GM19351 (cell line): ENCODE data around the gene BNIP5.
"Not testable (repeated sequence)": the region's sequence is repeated elsewhere in the genome, so short reads cannot be mapped to it uniquely, and the experiment has no call there.

Source experiments
- ATAC-seq: cut with Tn5 transposase; IDR thresholded peaks from one replicate; pipeline ENCODE4 v1.9.1; 2021; ENCODE audit warnings: mild to moderate bottlenecking, moderate library complexity; ENCODE audit not compliant: unreplicated experiment

BNIP5 gene

DNA sequence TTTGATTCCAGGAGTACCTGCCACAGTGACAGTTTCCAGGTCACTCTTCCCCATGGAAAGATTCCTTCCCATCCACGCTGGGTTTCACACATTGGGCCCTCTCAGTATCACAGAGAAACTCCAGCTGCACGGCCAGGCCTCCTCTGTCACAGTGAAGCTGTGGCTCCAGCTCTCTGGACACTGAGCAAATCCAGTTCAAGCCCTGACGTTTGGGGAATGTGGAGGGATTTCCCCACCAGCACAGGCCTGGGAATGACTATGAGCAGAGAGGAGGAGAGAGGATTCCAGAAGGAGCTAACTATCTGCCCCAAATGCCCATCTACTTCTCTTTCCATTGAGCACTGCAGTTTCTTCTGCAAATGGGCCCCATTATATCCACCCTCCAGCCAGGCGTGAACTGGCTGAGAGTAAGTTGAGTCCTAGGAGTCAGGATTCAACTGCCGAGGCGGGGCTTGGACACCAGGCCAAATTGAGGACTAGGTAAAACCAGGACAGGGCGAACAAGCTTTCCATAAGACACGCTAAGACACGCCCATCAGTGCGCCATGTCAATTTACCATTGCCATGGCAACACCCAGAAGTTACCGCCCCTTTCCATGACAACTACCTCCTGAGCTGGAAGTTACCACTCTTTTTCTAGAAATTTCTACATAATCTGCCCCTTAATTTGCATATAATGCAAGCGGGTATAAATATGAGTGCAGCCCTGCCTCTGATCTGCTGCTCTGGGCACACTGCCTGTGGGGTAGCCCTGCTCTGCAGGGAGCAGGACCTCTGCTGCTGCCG is 9.2 kb upstream of the BNIP5 start:
- no peak for ATAC-seq

DNA sequence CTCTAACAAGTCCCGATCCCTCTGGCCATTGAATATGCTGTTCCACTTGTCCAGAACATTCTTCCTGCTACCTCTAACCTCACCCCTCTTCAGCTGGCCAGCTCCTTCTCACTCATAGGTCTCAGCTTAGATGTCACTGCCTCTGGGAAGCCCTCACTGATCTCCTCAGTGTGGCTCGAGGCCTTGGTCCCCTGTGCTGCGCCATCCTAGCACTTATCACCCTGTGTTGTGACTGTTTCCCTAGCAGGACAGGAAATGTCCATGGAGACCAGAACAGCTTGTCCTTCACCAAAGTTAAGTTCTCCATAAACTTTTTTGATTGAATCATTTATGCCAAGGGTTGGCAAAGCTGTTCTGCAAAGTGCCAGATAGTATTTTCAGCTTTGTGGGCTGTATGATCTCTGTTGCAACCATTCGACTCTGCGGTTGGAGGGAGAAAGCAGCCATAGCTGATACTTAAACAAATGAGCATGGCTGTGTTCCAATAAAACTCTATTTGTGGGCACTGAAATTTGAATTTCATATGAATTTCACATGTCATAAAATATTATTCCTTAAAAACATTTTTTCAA is 6.5 kb upstream of the BNIP5 start:
- ATAC-seq: no peak

GRCh38 chr6:36340618-36341454 is 4.1 kb upstream of the BNIP5 start:
- ATAC-seq: no peak

GRCh38 chr6:36340306-36340617 is 3.6 kb upstream of the BNIP5 start:
- no peak for ATAC-seq

DNA sequence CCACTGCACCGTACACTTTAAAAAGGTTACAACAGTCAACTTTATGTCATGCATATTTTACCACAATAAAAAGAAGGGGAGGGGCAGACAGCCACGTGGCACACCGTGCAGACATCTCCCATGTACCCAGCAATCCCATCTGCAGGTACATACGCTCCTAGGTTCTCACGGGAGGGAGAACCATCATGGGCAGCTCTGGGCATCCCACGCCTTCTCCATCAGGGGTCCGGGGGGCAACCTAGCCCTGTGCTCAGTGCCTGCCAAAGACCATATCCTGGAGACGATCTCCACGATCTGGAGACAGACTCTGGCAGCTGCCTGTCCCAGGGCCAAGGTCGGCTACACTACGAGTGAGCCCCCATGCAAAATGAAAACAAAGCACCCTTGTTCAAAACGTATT is 2.5 kb upstream of the BNIP5 start:
- ATAC-seq: no peak

GRCh38 chr6:36338223-36338622 is 1.5 kb upstream of the BNIP5 start:
- ATAC-seq: not testable (repeated sequence)

- no peak for ATAC-seq
Observed at GRCh38 chr6:36337814-36338213, 1.1 kb upstream of the BNIP5 start.

GRCh38 chr6:36336208-36336710 is 429 bp downstream of the BNIP5 start:
- no peak for ATAC-seq

- no peak for ATAC-seq
Observed at GRCh38 chr6:36335465-36336207, 1.1 kb downstream of the BNIP5 start.

GRCh38 chr6:36334832-36335459 is 1.7 kb downstream of the BNIP5 start:
- no peak for ATAC-seq

GRCh38 chr6:36333931-36334725 is 2.6 kb downstream of the BNIP5 start:
- ATAC-seq: no peak

GRCh38 chr6:36333171-36333895 is 3.4 kb downstream of the BNIP5 start:
- no peak for ATAC-seq

DNA sequence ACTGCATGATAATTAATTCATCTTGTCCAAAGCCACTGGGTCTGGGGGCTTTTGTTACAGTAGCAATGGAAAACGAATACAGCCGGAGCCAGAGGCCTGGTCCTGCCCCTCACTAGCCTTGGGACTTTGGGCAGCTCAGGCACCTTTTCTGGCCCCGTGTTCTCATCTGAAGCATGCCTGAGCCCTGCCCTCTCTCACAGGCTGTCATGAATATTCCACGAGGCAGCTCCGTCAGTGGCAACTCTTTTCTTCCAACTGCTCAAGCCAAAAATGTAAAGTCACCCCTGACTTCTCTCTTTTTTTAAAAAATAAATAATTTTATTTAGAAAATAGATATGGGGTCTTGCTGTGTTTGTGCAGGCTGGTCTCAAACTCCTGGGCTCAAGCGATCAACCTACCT is 5.3 kb downstream of the BNIP5 start:
- ATAC-seq: no peak

DNA sequence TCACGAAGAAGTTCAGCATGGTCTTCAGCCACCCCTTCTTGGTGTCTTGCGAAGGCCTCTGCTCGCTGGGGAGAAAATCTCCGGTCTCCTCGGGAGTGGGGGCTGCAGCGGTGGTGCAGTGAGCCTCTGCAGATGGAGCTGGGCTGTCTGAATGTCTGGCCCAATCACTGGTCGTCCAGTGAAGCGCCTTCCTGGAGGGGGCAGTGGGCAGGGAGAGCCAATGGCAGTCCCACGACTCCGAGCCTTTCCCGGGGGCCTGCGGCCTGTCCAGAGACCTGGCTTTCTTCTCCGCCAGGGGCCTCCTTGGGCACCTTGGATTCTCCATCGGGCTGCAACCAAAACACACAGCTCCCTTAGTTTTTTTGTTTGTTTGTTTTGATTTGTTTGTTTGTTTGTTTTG is 6.3 kb downstream of the BNIP5 start:
- ATAC-seq: no peak

DNA sequence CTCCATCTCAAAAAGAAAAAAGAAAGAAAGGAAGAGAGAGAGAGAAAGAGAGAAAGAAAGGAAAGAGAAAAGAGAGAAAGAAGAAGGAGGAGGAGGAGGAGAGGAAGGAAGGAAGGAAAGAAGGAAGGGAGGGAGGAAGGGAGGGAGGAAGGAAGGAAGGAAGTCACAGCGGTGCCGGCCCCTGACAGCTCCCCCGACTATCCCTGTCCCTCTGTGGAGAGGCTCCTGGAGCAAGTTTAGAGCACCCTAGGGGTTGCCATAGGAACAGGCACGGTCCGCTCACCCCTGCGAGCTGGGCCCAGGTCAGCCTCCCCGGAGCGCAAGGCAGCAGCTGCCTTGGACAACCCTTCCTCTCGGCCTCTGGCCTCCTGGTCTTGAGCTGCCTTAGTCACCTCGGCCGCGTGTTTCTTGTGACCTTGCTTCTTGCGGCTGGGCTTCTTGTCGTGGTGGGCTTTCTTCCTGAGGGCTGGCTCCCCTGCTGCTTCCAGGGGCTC is 6.8 kb downstream of the BNIP5 start:
- no peak for ATAC-seq

GRCh38 chr6:36328600-36328999 is 8.1 kb downstream of the BNIP5 start:
- no peak for ATAC-seq

DNA sequence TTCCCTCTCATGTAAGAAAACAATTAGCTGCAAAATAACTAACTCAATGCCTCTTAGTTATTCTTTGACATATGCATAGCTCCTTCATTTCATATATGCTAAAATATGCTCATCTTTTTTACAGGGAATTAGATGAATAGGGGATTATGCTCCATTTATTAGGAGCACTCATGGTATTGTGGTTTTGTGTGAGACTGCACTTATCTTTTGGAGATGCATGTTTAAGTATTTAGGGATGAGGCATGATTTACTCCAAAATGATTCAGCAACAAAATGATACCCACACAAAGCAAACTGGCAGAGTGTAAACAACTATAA is 8.8 kb downstream of the BNIP5 start:
- no peak for ATAC-seq

DNA sequence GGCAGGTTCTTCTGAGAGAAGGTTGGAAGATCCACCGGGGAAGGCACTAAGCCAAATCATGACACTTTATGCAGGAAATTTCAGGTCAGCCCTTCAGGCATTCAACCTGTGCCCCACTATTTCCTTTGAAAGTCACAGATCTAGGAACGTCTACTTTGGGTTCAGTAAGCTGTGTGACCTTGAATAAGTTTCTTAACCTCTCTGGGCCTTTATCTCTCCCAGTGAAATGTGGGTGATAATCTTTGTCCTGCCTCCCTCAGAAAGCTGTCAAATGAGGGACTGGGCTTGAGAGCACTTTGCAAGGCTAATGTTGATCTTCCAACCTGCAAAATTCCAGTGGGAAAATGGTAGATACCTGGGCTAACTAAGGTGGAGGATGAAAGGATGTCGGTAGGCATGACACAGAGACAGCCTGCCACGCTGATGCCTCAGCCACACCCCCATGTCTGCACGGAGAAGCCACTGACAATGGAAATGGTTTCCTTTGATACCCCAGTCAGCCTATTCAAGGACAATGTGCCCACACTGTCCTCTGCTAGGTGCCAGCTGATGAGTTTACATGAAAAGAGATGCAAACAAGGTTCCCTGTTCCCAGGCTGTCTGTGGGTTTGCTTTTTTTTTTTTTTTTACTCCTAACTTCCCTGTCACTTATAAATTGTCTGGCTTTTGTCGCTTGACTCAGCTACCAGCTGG is 9.3 kb downstream of the BNIP5 start:
- no peak for ATAC-seq
